Small intestine (tissue), 7 donors: Measurements from ENCODE around the gene PDE8A. TPM values are rescaled to one million over a fixed set of nuclear protein-coding genes. Genes with fewer than 3 reads are reported as not detected.

Experiments
- DNase-seq, 2 donors: peaks; one replicate each; pipeline versions ENCODE4 v3.0.0 to v3.0.0-alpha.2; 2013
- FAIRE-seq: peaks from 2 replicates; lab custom pipeline; 2012; peaks lifted over from hg19 to GRCh38; lab: Jason Lieb, UNC
- H3K27ac ChIP-seq, 3 donors: one replicate each; pipeline ENCODE4 v1.5.1; 2013; ENCODE audit warnings: low read length in 2 of 3, mild to moderate bottlenecking in 2 of 3, control low read depth in 1 of 3, inconsistent platforms in 1 of 3, low read depth in 1 of 3, moderate library complexity in 1 of 3
- H3K27me3 ChIP-seq, 3 donors: one replicate each; pipeline ENCODE4 v1.6.1; 2013; ENCODE audit warnings: low read length in 3 of 3, inconsistent platforms in 1 of 3; ENCODE audit not compliant: control insufficient read depth in 3 of 3, insufficient read depth in 3 of 3
- H3K36me3 ChIP-seq, 3 donors: one replicate each; pipeline ENCODE4 v1.6.1; 2013; ENCODE audit warnings: low read length in 3 of 3, inconsistent platforms in 1 of 3, low read depth in 1 of 3, mild to moderate bottlenecking in 1 of 3, moderate library complexity in 1 of 3; ENCODE audit not compliant: control insufficient read depth in 3 of 3, insufficient read depth in 2 of 3
- H3K4me1 ChIP-seq, 3 donors: one replicate each; pipeline ENCODE4 v1.6.1; 2013; ENCODE audit warnings: low read length in 2 of 3, inconsistent platforms in 1 of 3, low read depth in 1 of 3, mild to moderate bottlenecking in 1 of 3, moderate library complexity in 1 of 3; ENCODE audit not compliant: control insufficient read depth in 3 of 3, insufficient read depth in 2 of 3
- H3K4me3 ChIP-seq, 3 donors: one replicate each; pipeline ENCODE4 v1.5.1; 2013; ENCODE audit warnings: low read length in 3 of 3, control low read depth in 1 of 3, inconsistent platforms in 1 of 3, low read depth in 1 of 3, mild to moderate bottlenecking in 1 of 3, moderate library complexity in 1 of 3
- H3K9me3 ChIP-seq, 2 donors: one replicate each; pipeline ENCODE4 v1.6.1; 2013; ENCODE audit warnings: low read depth in 1 of 2, low read length in 1 of 2; ENCODE audit not compliant: control insufficient read depth in 2 of 2, insufficient read depth in 1 of 2
- WGBS, 3 donors: extraction: QIAGEN DNeasy Blood & Tissue Kit; methylation state at CpG; one replicate each; pipeline ENCODE4 v1.1.7; 2013; 5-methylcytosine and 5-hydroxymethylcytosine counted together
- polyA plus RNA-seq, 4 donors: library from polyadenylated mRNA; stranded (reverse) in 3 of 4; unstranded in 1 of 4; fragments of 200-250 nt in 3 of 4; fragments of 120-200 nt in 1 of 4; gene quantifications; one replicate each; pipeline versions ENCODE4 v1.2.1 to v1.2.3, GENCODE V29; 2013
- donor health status: healthy with polysubstance abuse.
- donor health status: control.
- donor health status: control.
- donor health status: Bipolar disorder and iron deficiency.
- donor health status: healthy.

The PDE8A gene
- polyA plus RNA-seq, 4 donors: 18.4 to 62.0 (median 26.8) TPM

- 97 to 100% (median 97%) methylated on average over 2 of the region's 2 CpGs for WGBS, 3 donors
- no peak for FAIRE-seq
- no peaks in the 10 kb centered on the region for H3K27me3 ChIP-seq
- no peak for DNase-seq
- H3K4me3 ChIP-seq: no peak overlapping the region
- H3K36me3 ChIP-seq: peaks cover 6 to 32% (median 12%) of the 10 kb centered on the region in 3 donors
- H3K9me3 ChIP-seq: no peaks in the 10 kb centered on the region
- H3K27ac ChIP-seq: no peak overlapping the region
- no peaks in the 10 kb centered on the region for H3K4me1 ChIP-seq
Measured at GRCh38 chr15:85086855-85087254, 105.2 kb downstream of the PDE8A start.

- H3K27ac ChIP-seq: no peak overlapping the region
- no peak overlapping the region for H3K4me3 ChIP-seq
- H3K36me3 ChIP-seq: peaks cover 4 to 44% (median 18%) of the 10 kb centered on the region in 3 donors
- WGBS, 3 donors: 77 to 83% (median 83%) methylated on average over 5 of the region's 5 CpGs
- H3K4me1 ChIP-seq: no peaks in the 10 kb centered on the region
- DNase-seq (no peak), FAIRE-seq (no peak)
- no peaks in the 10 kb centered on the region for H3K27me3 ChIP-seq
- no peaks in the 10 kb centered on the region for H3K9me3 ChIP-seq
Measured at GRCh38 chr15:85088300-85088699, 106.6 kb downstream of the PDE8A start.

GRCh38 chr15:85089929-85090597, 108.4 kb downstream of the PDE8A start:
- Histone ChIP-seq H3K27me3 (no peaks in the 10 kb centered on the region), H3K4me1 (peaks cover 0 to 4% (median 0%) of the 10 kb centered on the region in 3 donors), H3K4me3 (no peak overlapping the region), H3K27ac (no peak overlapping the region), H3K9me3 (no peaks in the 10 kb centered on the region), H3K36me3 (peaks cover 0 to 44% (median 10%) of the 10 kb centered on the region in 3 donors)
- 90 to 92% (median 92%) methylated on average over 5 of the region's 5 CpGs for WGBS, 3 donors
- no peak for FAIRE-seq
- DNase-seq: no peak

- peaks cover under 1 to 40% (median 10%) of the 10 kb centered on the region in 3 donors for H3K36me3 ChIP-seq
- WGBS, 3 donors: 87 to 88% (median 87%) methylated on average over 2 of the region's 2 CpGs
Measured at GRCh38 chr15:85091990-85092389, 110.3 kb downstream of the PDE8A start.

GRCh38 chr15:85094685-85095084, 113.0 kb downstream of the PDE8A start:
- DNase-seq (peak; percentile 28 to 36), FAIRE-seq (no peak)
- H3K36me3 ChIP-seq: peaks cover 6 to 42% (median 9%) of the 10 kb centered on the region in 3 donors
- peak overlapping the region in 1 of 3 donors; percentile 30 for H3K27ac ChIP-seq
- H3K4me3 ChIP-seq: no peak overlapping the region
- H3K9me3 ChIP-seq: no peaks in the 10 kb centered on the region
- 87 to 94% (median 91%) methylated on average over 3 of the region's 3 CpGs for WGBS, 3 donors
- H3K4me1 ChIP-seq: peaks cover 0 to 10% (median 6%) of the 10 kb centered on the region in 3 donors
- no peaks in the 10 kb centered on the region for H3K27me3 ChIP-seq

More at GRCh38 chr15:85091990-85092389, 110.3 kb downstream of the PDE8A start:
- FAIRE-seq: no peak
- no peak overlapping the region for H3K4me3 ChIP-seq
- H3K27ac ChIP-seq: no peak overlapping the region
- no peak for DNase-seq
- no peaks in the 10 kb centered on the region for H3K9me3 ChIP-seq
- no peaks in the 10 kb centered on the region for H3K27me3 ChIP-seq
- H3K4me1 ChIP-seq: peaks cover 0 to 4% (median 0%) of the 10 kb centered on the region in 3 donors

- WGBS, 3 donors: 79 to 98% (median 95%) methylated on average over 6 of the region's 6 CpGs
- H3K36me3 ChIP-seq: peaks cover 8 to 42% (median 10%) of the 10 kb centered on the region in 3 donors
- H3K27ac ChIP-seq: no peak overlapping the region
- peaks cover 0 to 10% (median 6%) of the 10 kb centered on the region in 3 donors for H3K4me1 ChIP-seq
- H3K4me3 ChIP-seq: no peak overlapping the region
- FAIRE-seq (no peak), DNase-seq (no peak)
- no peaks in the 10 kb centered on the region for H3K27me3 ChIP-seq
- no peaks in the 10 kb centered on the region for H3K9me3 ChIP-seq
Measured at GRCh38 chr15:85095566-85095965, 113.9 kb downstream of the PDE8A start.

GRCh38 chr15:85097250-85097649, 115.6 kb downstream of the PDE8A start:
- no peak for DNase-seq
- Histone ChIP-seq H3K36me3 (peaks cover 5 to 40% (median 8%) of the 10 kb centered on the region in 3 donors), H3K4me1 (peaks cover 0 to 10% (median 6%) of the 10 kb centered on the region in 3 donors), H3K27ac (peak overlapping the region in 1 of 3 donors; percentile 52), H3K27me3 (no peaks in the 10 kb centered on the region), H3K4me3 (no peak overlapping the region), H3K9me3 (no peaks in the 10 kb centered on the region)
- WGBS, 3 donors: 69 to 76% (median 72%) methylated on average over 5 of the region's 5 CpGs
- no peak for FAIRE-seq

- peak overlapping the region in 1 of 3 donors; percentile 52 for H3K27ac ChIP-seq
- peaks cover 0 to 10% (median 6%) of the 10 kb centered on the region in 3 donors for H3K4me1 ChIP-seq
- DNase-seq: peak; percentile 58 to 71
- WGBS, 3 donors: 20 to 47% (median 35%) methylated on average over 2 of the region's 2 CpGs
- H3K36me3 ChIP-seq: peaks cover 2 to 36% (median 8%) of the 10 kb centered on the region in 3 donors
- H3K9me3 ChIP-seq: no peaks in the 10 kb centered on the region
- no peaks in the 10 kb centered on the region for H3K27me3 ChIP-seq
- no peak for FAIRE-seq
- H3K4me3 ChIP-seq: no peak overlapping the region
Measured at GRCh38 chr15:85097725-85098124, 116.1 kb downstream of the PDE8A start.
